Stimulated activated CD8-positive, alpha-beta memory T cell treated with anti-CD3 and anti-CD28 coated beads, Interleukin-2, amount 100 ng/mL, for 1 hour (primary cell): Measurements from ENCODE around the gene PLAAT5.
"Not testable (repeated sequence)": the region's sequence is repeated elsewhere in the genome, so short reads cannot be mapped to it uniquely, and the experiment has no call there.

Experiments
- DNase-seq, 2 donors: peaks; one replicate each; pipeline ENCODE4 v3.0.0-alpha.2; 2020; ENCODE audit warnings: low read depth in 2 of 2

The PLAAT5 gene

GRCh38 chr11:63490551-63491239 is at the start of gene PLAAT5:
TSS of gene PLAAT5 (minus strand) at chr11:63491167. CDS start at chr11:63491034, 133 bp downstream.
- DNase-seq, result no peak

DNA sequence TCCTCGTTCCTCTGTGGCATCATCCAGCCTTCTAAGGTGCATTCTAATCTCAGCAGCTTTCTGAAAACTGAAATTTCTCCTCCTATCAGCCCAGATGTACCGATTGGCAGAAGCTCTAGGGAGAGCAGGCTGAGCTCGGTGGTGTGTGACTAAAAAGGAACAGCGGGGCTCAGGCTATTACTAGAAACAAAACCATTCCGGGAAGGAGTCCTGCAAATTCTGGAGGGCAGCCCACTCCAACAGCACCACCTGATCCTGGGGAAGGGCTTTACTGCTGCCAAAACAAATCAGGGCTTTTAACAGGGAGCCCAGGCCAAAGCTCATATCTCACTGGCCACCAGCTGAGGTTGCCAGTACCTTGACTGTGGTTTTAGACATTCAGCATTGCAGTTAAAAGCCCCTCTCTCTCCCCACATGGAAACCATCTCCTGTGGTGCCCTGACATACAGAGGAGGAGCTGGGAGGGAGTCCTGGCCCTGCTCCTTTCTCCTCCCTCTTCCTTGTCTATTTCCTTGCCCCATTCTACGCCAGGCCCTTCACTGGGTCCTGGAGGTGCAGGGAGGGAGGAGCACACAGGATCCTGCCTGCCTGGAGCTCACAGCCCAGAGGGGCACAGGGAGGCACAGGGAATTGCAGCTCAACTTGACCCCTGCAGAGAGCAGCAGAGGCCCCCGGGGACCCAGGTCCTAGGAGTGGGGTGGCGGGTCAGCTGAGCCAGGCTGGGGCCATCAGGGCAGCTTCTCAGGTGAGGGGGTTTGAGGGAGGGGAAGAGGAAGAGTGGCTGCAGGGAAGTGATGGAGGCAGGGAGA is 46.5 kb upstream of the PLAAT5 start:
- DNase-seq, result no peak

- no peak for DNase-seq
These were observed 45.8 kb upstream of the PLAAT5 start, which contains the start of gene PLAAT4 for GRCh38 chr11:63536669-63537292. TSS of gene PLAAT4 (plus strand) at chr11:63536808. CDS start at chr11:63536869, 61 bp downstream.

DNA sequence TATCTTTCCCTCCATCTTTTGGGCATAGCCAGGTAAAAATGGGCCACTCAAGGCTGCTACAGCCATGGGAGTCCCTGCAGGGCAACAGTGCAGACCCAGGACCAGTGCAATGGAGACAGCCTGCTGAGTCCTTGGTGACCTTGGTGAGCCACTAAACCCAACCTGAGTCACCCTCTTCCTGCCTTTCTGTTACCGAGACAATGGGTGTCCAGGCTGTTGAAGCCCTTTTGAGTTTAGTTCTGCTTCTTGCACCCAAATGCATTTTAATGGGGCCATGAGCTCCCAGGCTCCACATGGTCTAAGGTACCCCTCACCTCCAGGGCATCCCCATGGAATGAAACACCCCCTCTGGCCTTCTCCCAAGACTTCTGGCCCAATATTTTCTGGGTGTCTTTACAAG is 44.8 kb upstream of the PLAAT5 start:
- peak in 1 of 2 donors; percentile 27 for DNase-seq

- no peak for DNase-seq
These were observed 44.0 kb upstream of the PLAAT5 start for GRCh38 chr11:63534895-63535461.

DNA sequence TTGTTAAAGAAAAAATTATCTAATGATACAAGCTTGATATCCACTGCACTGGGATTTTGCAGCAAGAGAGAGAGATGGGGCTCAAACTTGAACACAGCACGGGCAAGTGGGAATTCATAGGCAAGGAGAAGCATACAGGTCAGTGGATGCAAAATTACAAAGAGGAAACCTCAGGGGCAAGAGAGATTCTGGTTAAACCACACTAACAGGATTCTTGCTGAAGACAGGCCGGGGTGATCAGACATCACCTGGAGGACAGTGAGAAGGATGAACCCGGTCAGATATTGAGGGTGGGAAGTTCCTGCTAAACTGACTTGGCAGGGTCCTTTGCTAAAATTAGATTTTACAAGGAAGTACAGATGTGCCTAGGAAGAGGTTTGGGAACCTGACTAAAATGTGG is 43.1 kb upstream of the PLAAT5 start:
- no peak for DNase-seq

DNA sequence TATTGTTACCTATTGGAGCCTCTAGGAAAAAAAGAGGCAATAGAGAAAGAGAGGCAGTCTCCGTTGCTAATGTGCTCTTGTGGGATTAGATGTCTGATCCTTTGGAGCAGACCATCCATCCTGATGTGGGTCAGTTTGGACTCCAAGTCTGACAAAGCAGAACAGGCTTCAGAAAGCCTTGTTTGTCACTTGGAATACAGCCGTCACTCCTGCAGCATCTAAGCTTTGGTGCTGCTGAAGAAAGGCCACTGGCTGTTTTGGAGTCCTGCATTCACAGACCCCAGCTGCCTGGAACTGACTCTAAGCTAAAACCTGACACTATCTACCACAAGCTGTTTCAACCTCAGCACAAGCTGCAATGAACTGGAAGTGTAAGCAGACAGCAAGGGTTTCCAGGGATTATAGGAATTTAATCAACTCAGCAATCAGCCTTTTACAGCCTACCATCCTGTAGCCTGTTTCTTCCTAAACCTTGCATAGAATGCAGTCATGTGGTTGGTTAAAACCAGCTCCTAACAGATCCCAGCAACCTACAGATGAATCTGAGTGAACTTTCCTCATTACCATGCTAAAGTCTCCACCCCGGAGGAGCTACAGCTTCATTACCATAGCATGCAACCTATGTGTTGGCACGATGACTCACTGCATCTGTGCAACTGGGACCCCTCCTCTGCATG is 42.0 kb upstream of the PLAAT5 start:
- DNase-seq, result no peak

DNA sequence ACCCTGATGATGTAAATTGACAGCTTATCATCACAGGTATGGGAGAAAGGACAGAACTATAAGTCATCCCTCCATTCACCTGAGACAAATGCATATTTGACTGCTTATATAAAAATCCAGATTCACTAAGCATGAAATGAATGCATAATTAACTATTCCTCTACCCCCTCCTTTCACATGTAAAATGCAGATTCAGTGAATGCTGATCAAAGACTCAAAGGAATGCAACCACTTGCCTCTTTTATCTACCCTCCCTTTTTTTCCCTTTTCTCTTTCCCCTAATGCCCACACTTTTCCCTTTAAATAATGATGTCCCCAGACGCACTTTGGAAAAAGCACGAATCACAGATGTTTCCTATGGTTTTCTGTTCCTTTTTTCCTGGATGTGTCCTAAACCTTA is 41.1 kb upstream of the PLAAT5 start:
- DNase-seq, result no peak

- DNase-seq, result peak in 1 of 2 donors; percentile 34
These were observed 40.3 kb upstream of the PLAAT5 start for GRCh38 chr11:63531074-63531792.

- DNase-seq, result no peak
These were observed 39.1 kb upstream of the PLAAT5 start for GRCh38 chr11:63530021-63530420.

GRCh38 chr11:63529373-63529772 is 38.4 kb upstream of the PLAAT5 start:
- not testable (repeated sequence) for DNase-seq

DNA sequence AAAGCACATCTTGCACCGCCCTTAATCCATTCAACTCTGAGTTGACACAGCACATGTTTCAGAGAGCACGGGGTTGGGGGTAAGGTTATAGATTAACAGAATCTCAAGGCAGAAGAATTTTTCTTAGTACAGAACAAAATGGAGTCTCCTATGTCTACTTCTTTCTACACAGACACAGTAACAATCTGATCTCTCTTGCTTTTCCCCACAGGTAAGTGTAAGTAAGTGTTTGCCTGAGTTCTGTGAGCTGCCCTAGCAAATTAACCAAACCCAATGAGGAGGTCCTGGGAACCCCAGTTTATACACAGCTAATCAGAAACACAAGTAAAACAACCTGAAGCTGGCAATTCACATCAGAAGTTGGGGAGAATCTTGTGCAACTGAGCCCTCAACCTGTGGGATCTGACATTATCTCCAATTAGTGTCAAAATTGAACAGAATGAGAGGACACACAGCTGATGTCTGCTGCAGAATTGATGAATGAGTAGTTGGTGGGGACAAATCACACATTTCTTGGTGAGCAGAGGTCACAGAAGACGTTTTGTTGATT is 37.8 kb upstream of the PLAAT5 start:
- not testable (repeated sequence) for DNase-seq

GRCh38 chr11:63528156-63528555 is 37.2 kb upstream of the PLAAT5 start:
- not testable (repeated sequence) for DNase-seq

DNA sequence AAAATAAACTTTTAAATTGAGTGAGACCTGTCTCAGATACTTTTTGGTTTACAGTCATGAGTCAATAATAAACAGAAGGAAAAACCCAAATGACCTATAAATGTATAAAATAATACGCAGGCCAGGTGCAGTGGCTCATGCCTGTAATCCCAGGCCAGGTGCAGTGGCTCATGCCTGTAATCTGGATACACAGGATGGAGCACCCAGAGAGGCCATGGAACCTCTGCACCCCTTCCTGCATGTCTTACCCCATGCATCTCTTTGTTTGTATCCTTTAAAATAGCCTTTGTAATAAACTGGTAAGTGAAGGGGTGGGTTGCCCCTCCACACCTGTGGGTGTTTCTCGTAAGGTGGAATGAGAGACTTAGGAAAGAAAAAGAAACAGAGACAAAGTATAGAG is 36.7 kb upstream of the PLAAT5 start:
- DNase-seq, result no peak

DNA sequence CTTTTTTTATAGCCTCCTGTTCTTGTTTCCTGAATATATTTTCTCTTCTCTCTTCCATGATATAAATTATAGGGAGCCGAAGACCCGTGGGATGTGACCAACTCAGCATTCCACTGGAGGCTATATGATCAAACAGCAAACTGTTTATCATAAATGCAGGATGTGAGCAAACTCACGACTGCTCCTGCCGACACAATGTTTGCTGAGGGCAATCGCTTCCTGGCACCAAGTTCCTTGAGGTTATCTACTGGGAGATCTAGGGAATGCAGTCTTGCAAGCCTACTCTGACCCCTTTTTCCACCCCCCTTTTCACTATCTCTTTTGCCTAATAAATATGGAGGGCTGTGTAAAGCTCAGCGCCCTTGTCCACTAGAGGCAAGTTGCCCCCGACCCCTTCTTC is 32.2 kb upstream of the PLAAT5 start:
- DNase-seq, result no peak

- no peak for DNase-seq
These were observed 30.9 kb upstream of the PLAAT5 start for GRCh38 chr11:63521896-63522295.

GRCh38 chr11:63520606-63521170 is 29.7 kb upstream of the PLAAT5 start:
- DNase-seq, result no peak

DNA sequence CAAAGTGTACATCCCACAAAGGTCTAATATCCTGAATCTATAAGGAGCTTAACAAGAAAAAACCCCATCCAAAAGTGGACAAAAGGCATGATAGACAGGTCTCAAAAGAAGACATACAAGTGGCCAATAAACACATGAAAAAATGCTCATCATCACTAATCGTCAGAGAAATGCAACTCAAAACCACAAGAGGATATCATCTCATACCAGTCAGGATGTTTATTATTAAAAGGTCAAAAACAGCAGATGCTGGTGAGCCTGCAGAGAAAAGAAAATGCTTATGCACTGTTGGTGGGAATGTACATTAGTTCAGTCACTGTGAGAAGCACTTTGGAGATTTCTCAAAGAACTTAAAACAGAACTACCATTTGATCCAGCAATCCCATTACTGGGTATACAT is 27.6 kb upstream of the PLAAT5 start:
- DNase-seq, result no peak

GRCh38 chr11:63517156-63517555 is 26.2 kb upstream of the PLAAT5 start:
- no peak for DNase-seq

DNA sequence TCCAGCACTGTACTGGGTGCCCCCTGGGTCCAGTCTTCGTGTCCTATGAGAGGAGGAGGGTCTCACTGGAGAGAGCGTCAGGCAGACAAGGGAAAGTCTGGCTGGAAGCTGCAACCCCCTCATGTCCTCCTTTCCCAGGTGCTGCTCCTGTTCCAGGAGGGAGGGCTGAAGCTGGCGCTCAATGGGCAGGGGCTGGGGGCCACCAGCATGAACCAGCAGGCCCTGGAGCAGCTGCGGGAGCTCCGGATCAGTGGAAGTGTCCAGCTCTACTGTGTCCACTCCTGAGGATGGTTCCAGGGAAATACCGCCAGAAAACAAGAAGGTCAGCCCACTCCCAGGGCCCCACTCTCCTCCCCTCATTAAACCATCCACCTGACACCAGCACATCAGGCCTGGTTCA is 25.1 kb upstream of the PLAAT5 start:
- no peak for DNase-seq
